ENCODE measurements around the gene BIRC2. TPM values are rescaled to one million over a fixed set of nuclear protein-coding genes. Genes with fewer than 3 reads are reported as not detected.

BIRC2 gene
- total and polyA plus RNA-seq, 3 donors from 2014 or later: 41.3 to 73.1 (median 62.7) TPM

- Histone ChIP-seq H3K36me3 (ENCODE audit: low read depth, missing control alignments) (no peaks in the 10 kb centered on the region), H3K9me3 (no peaks in the 10 kb centered on the region), H3K27ac (no peak overlapping the region), H3K4me3 (no peak overlapping the region), H3K4me1 (no peaks in the 10 kb centered on the region), H3K27me3 (no peaks in the 10 kb centered on the region)
- no peak for DNase-seq
- TF ChIP-seq CTCF (IDR thresholded peaks at IDR 0.05) (no peak), POLR2A (IDR thresholded peaks at IDR 0.05) (no peak)
- intact Hi-C loops (cut with DNase I; ENCODE audit: low total_unique reads): no loop called here
- 66 to 85% methylated on average over 1 of the region's 1 CpG for WGBS, 2 donors
These were observed 76.9 kb downstream of the BIRC2 start for GRCh38 chr11:102423936-102424335.

GRCh38 chr11:102426000-102426399 is 79.0 kb downstream of the BIRC2 start:
- no peak overlapping the region for H3K4me3 ChIP-seq
- intact Hi-C loops (cut with DNase I; ENCODE audit: low total_unique reads): no loop called here
- no peak overlapping the region for H3K27ac ChIP-seq
- WGBS, 2 donors: 74 to 76% methylated on average over 2 of the region's 2 CpGs
- no peak for DNase-seq
- H3K27me3 ChIP-seq: no peaks in the 10 kb centered on the region
- H3K9me3 ChIP-seq: no peaks in the 10 kb centered on the region
- H3K4me1 ChIP-seq: no peaks in the 10 kb centered on the region
- H3K36me3 ChIP-seq (ENCODE audit: low read depth, missing control alignments): no peaks in the 10 kb centered on the region
- no peak for TF ChIP-seq CTCF (IDR thresholded peaks at IDR 0.05)
- TF ChIP-seq POLR2A (IDR thresholded peaks at IDR 0.05): no peak

- peak overlapping the region in 1 of 2 donors; percentile 20 for H3K27ac ChIP-seq
- no peak for DNase-seq
- no peaks in the 10 kb centered on the region for H3K9me3 ChIP-seq
- no peaks in the 10 kb centered on the region for H3K27me3 ChIP-seq
- intact Hi-C loops (cut with DNase I; ENCODE audit: low total_unique reads): no loop called here
- no peaks in the 10 kb centered on the region for H3K36me3 ChIP-seq (ENCODE audit: low read depth, missing control alignments)
- TF ChIP-seq CTCF (IDR thresholded peaks at IDR 0.05): no peak
- no peak for TF ChIP-seq POLR2A (IDR thresholded peaks at IDR 0.05)
- no peaks in the 10 kb centered on the region for H3K4me1 ChIP-seq
- no peak overlapping the region for H3K4me3 ChIP-seq
These were observed 79.6 kb downstream of the BIRC2 start for GRCh38 chr11:102426570-102426969.

GRCh38 chr11:102427068-102427467 is 80.1 kb downstream of the BIRC2 start:
- H3K27me3 ChIP-seq: no peaks in the 10 kb centered on the region
- WGBS, 2 donors: 0 to 3% methylated on average over 1 of the region's 1 CpG
- DNase-seq: no peak
- H3K4me3 ChIP-seq: no peak overlapping the region
- intact Hi-C loops (cut with DNase I; ENCODE audit: low total_unique reads): no loop called here
- H3K36me3 ChIP-seq (ENCODE audit: low read depth, missing control alignments): no peaks in the 10 kb centered on the region
- no peaks in the 10 kb centered on the region for H3K4me1 ChIP-seq
- no peaks in the 10 kb centered on the region for H3K9me3 ChIP-seq
- no peak for TF ChIP-seq POLR2A (IDR thresholded peaks at IDR 0.05)
- no peak for TF ChIP-seq CTCF (IDR thresholded peaks at IDR 0.05)
- peak overlapping the region in 1 of 2 donors; percentile 20 for H3K27ac ChIP-seq

Small RNA genes lying within 50 kb of the gene (small RNA-seq; reads per million reads assigned to genes)
- gene AP000942.3 (0 reads per million in 2 donors), gene AP000942.4 (0 reads per million in 2 donors), gene RNU6-952P (0 reads per million in 2 donors)

Other genes with a start within 250 kb of the BIRC2 start
- 100 to 1,000 TPM; 110 to 144 TPM for gene YAP1, start 236.8 kb upstream of the BIRC2 start, total RNA-seq
- 44.2 TPM for gene YAP1, start 236.8 kb upstream of the BIRC2 start, polyA plus RNA-seq (ENCODE audit: insufficient read depth, low read depth, low replicate concordance)
- gene BIRC3, start 29.7 kb upstream of the BIRC2 start, total RNA-seq: 10 to 100 TPM in 1 of 2 donors, 1 to 10 TPM in 1; 6.4 to 10.9 TPM
- 6.2 TPM for gene BIRC3, start 29.7 kb upstream of the BIRC2 start, polyA plus RNA-seq (ENCODE audit: insufficient read depth, low read depth, low replicate concordance)
- 100 to 1,000 TPM; 177 to 218 TPM for gene TMEM123, start 105.6 kb downstream of the BIRC2 start, total RNA-seq
- 137 TPM for gene TMEM123, start 105.6 kb downstream of the BIRC2 start, polyA plus RNA-seq (ENCODE audit: insufficient read depth, low read depth, low replicate concordance)
- gene MMP7, start 183.5 kb downstream of the BIRC2 start, total RNA-seq: under 1 TPM in 1 of 2 donors, not detected in 1; 0.63 TPM
- gene MMP7, start 183.5 kb downstream of the BIRC2 start, polyA plus RNA-seq (ENCODE audit: insufficient read depth, low read depth, low replicate concordance): 6.2 TPM

All from testis (tissue), 3 donors.